A549 (cell line): ENCODE results near the gene DBF4B. TPM values are rescaled to one million over a fixed set of nuclear protein-coding genes. Genes with fewer than 3 reads are reported as not detected.
"Not testable (repeated sequence)": the region's sequence is repeated elsewhere in the genome, so short reads cannot be mapped to it uniquely, and the experiment has no call there.

Source experiments
- ATAC-seq, 2 experiments: fragments of 200-7000 bp in 1 of 2; fragments of >200 bp in 1 of 2; cut with Nextera tagmentation in 1 of 2; cut with Tn5 transposase in 1 of 2; 3 replicates each; pipeline versions ENCODE4 v1.8.0 to v1.9.1; 2018 to 2020; ENCODE audit warnings: mild to moderate bottlenecking in 1 of 2, moderate library complexity in 1 of 2
- CTCF ChIA-PET: fragments of 300-600 bp; sonication (Branson Sonifier 250); formaldehyde crosslinking; extraction: SDS; loops from one replicate; lab custom pipeline; 2021; ENCODE audit warnings: antibody characterized with exemption, inconsistent platforms; lab: Yijun Ruan, JAX
- POLR2A ChIA-PET: fragments of 350-600 bp; formaldehyde crosslinking; extraction: SDS; loops from one replicate; lab custom pipeline; 2021; ENCODE audit warnings: antibody characterized with exemption, inconsistent platforms; lab: Yijun Ruan, JAX
- DNase-seq, 2 experiments: peaks; one replicate each; pipeline versions ENCODE4 v3.0.0 to v3.0.0-alpha.2; 2011 to 2016; ENCODE audit warnings: low read depth in 1 of 2, low spot score in 1 of 2
- FAIRE-seq: peaks from 2 replicates; lab custom pipeline; 2011; peaks lifted over from hg19 to GRCh38; lab: Jason Lieb, UNC
- H3K27ac ChIP-seq, 2 experiments: fragments of >200 bp; sonication (Bioruptor Twin); formaldehyde crosslinking; 3 replicates each; pipeline ENCODE4 v1.5.1; 2016 to 2017
- H3K4me1 ChIP-seq: fragments of >200 bp; sonication (Bioruptor Twin); formaldehyde crosslinking; 3 replicates; pipeline ENCODE4 v1.6.1; 2016
- H3K4me2 ChIP-seq: fragments of >200 bp; sonication (Bioruptor Twin); formaldehyde crosslinking; 3 replicates; pipeline ENCODE4 v1.6.1; 2016
- H3K4me3 ChIP-seq: fragments of >200 bp; sonication (Bioruptor Twin); formaldehyde crosslinking; 3 replicates; pipeline ENCODE4 v1.5.1; 2016
- H3K9me3 ChIP-seq: fragments of >200 bp; sonication (Bioruptor Twin); formaldehyde crosslinking; 3 replicates; pipeline ENCODE4 v1.6.1; 2016
- CHD2 ChIP-seq: fragments of 150-350 bp; IDR thresholded peaks from 2 replicates; pipeline ENCODE4 v1.6.1; 2014; ENCODE audit warnings: low read length; ENCODE audit not compliant: partially characterized antibody
- CTCF ChIP-seq: fragments of >200 bp; sonication (Bioruptor Twin); formaldehyde crosslinking; IDR thresholded peaks from 3 replicates; pipeline ENCODE4 v1.5.1; 2016
- E2F6 ChIP-seq: IDR thresholded peaks from 2 replicates; pipeline ENCODE4 v1.6.1; 2012; ENCODE audit warnings: low read depth, borderline replicate concordance
- ELK1 ChIP-seq: fragments of 150-350 bp; IDR thresholded peaks from 2 replicates; pipeline ENCODE4 v1.6.1; 2014; ENCODE audit warnings: low read depth, mild to moderate bottlenecking, low read length
- FOSL2 ChIP-seq, 2 experiments: fragments of 450-650 bp in 1 of 2; fragments of >200 bp in 1 of 2; sonication (Bioruptor Twin) in 1 of 2; formaldehyde crosslinking; IDR thresholded peaks; 2 replicates each; pipeline versions ENCODE4 v1.5.0 to v1.6.1; 2016 to 2020; ENCODE audit warnings: mild to moderate bottlenecking in 1 of 2, moderate library complexity in 1 of 2
- GATA3 ChIP-seq: IDR thresholded peaks from 2 replicates; pipeline ENCODE4 v1.6.1; 2012; ENCODE audit warnings: borderline replicate concordance
- HEYL ChIP-seq: fragments of 250-450 bp; sonication (Bioruptor Pico); IDR thresholded peaks from 2 replicates; pipeline ENCODE4 v1.8.0; 2021; ENCODE audit warnings: mild to moderate bottlenecking, moderate library complexity
- HOXA7 ChIP-seq: fragments of 250-450 bp; sonication (Bioruptor Pico); IDR thresholded peaks from 2 replicates; pipeline ENCODE4 v1.5.0; 2020; ENCODE audit warnings: mild to moderate bottlenecking, moderate library complexity
- HOXB5 ChIP-seq: fragments of 250-450 bp; sonication (Bioruptor Pico); IDR thresholded peaks from 2 replicates; pipeline ENCODE4 v1.5.0; 2020; ENCODE audit warnings: mild to moderate bottlenecking, moderate library complexity
- JUN ChIP-seq, 2 experiments: fragments of >200 bp; sonication (Bioruptor Twin); formaldehyde crosslinking; IDR thresholded peaks; 2 replicates in 1 of 2; 3 replicates in 1 of 2; pipeline ENCODE4 v1.6.1; 2016 to 2017
- KDM1A ChIP-seq: fragments of 200-600 bp; sonication (generic); IDR thresholded peaks from 2 replicates; pipeline ENCODE4 v1.6.1; 2016; ENCODE audit warnings: low read depth, mild to moderate bottlenecking
- MAFK ChIP-seq: fragments of 450-650 bp; IDR thresholded peaks from 2 replicates; pipeline ENCODE4 v1.6.1; 2014; ENCODE audit not compliant: partially characterized antibody
- MYC ChIP-seq: IDR thresholded peaks from 2 replicates; pipeline ENCODE4 v1.6.1; 2012; ENCODE audit warnings: mild to moderate bottlenecking, inconsistent platforms, low read length, improper control_type of control experiment, borderline replicate concordance
- POLR2A ChIP-seq: IDR thresholded peaks from 2 replicates; pipeline ENCODE4 v1.6.1; 2012; ENCODE audit warnings: mild to moderate bottlenecking, low read length
- REST ChIP-seq: fragments of 200-600 bp; sonication (generic); IDR thresholded peaks from 2 replicates; pipeline ENCODE4 v1.6.1; 2016; ENCODE audit warnings: antibody characterized with exemption, mild to moderate bottlenecking, moderate library complexity
- SMC3 ChIP-seq: fragments of >200 bp; sonication (Bioruptor Twin); formaldehyde crosslinking; IDR thresholded peaks from 3 replicates; pipeline ENCODE4 v1.6.1; 2018; ENCODE audit warnings: inconsistent platforms
- WGBS: methylation state at CpG from one replicate; pipeline ENCODE4 v1.1.6; 2017; ENCODE audit errors: missing lambda C conversion rate; 5-methylcytosine and 5-hydroxymethylcytosine counted together
- polyA plus RNA-seq, 4 experiments: library from polyadenylated mRNA; depleted of rRNA in 3 of 4; stranded (reverse); fragments of >200 nt; fragmentation: RNase III in 1 of 4; extraction: RNeasy Plus Mini Kit Qiagen cat#74134 plus additional on column Dnase treatment in 1 of 4; gene quantifications; 2 replicates in 3 of 4; 3 replicates in 1 of 4; pipeline ENCODE4 v1.2.3, GENCODE V29; 2011 to 2017

DBF4B gene
- polyA plus RNA-seq, 2 of the 4 experiments (the other 2 are of a cell fraction): 16.9 to 32.3 TPM

- CTCF ChIA-PET: interaction anchor here (0.6 to 4.1 kb wide), 6 partner anchors 9 to 156 kb away, joined by 3 to 17 read pairs (median 4); no protein-coding TSS in a partner anchor
- Histone ChIP-seq H3K4me3 (no peak overlapping the region), H3K9me3 (no peaks in the 10 kb centered on the region), H3K4me2 (no peak overlapping the region), H3K4me1 (peaks cover 3% of the 10 kb centered on the region; the same call in 1 of the 3 replicates), H3K27ac (no peak overlapping the region)
- no peak for DNase-seq
- POLR2A ChIA-PET: no interaction called here
- no peak for FAIRE-seq
- TF ChIP-seq JUN (IDR thresholded peaks at IDR 0.05) (no peak), GATA3 (no peak), HEYL (CRISPR knock-in tag) (no peak), MAFK (no peak), HOXA7 (CRISPR knock-in tag) (no peak)
- WGBS: 83% methylated on average over 7 of the region's 7 CpGs
- ATAC-seq: no peak; a peak in 1 of 6 replicates
These were observed 45.8 kb downstream of the DBF4B start for GRCh38 chr17:44754276-44754675.

- not testable (repeated sequence) for H3K4me2 ChIP-seq, H3K9me3 ChIP-seq, H3K27ac ChIP-seq, DNase-seq, ATAC-seq, H3K4me3 ChIP-seq, FAIRE-seq
- 86% methylated on average over 5 of the region's 5 CpGs for WGBS
- CTCF ChIA-PET: interaction anchor here (0.5 to 4.1 kb wide), 6 partner anchors 16 to 1644 kb away, joined by 3 to 17 read pairs (median 4); no protein-coding TSS in a partner anchor
- H3K4me1 ChIP-seq: peaks cover 10% of the 10 kb centered on the region; the same call in 1 of the 3 replicates
- POLR2A ChIA-PET: interaction anchor here (0.6 kb wide), 1 partner anchor 524 kb away, joined by 4 read pairs; no protein-coding TSS in a partner anchor
These were observed 46.7 kb downstream of the DBF4B start for GRCh38 chr17:44755180-44755579.

GRCh38 chr17:44757045-44757917 lies 48.8 kb downstream of the DBF4B start:
- CTCF ChIA-PET: interaction anchor here (0.7 to 5.4 kb wide), 6 partner anchors 13 to 121 kb away, joined by 3 to 27 read pairs (median 10); no protein-coding TSS in a partner anchor
- POLR2A ChIA-PET: no interaction called here
- no peak for FAIRE-seq

More at GRCh38 chr17:44757045-44757917, 48.8 kb downstream of the DBF4B start:
- no peaks in the 10 kb centered on the region for H3K9me3 ChIP-seq
- WGBS: 83% methylated on average over 10 of the region's 10 CpGs
- peak in 1 of 2 experiments; percentile 11; a peak in 3 of 6 replicates for ATAC-seq
- no peak overlapping the region for H3K4me2 ChIP-seq
- TF ChIP-seq SMC3 (no peak), CHD2 (no peak), ELK1 (no peak), E2F6 (no peak), HOXB5 (CRISPR knock-in tag) (no peak), POLR2A (no peak), CTCF (no peak), MYC (no peak), FOSL2 (IDR thresholded peaks at IDR 0.05) (no peak), FOSL2 (CRISPR knock-in tag; IDR thresholded peaks at IDR 0.05) (no peak), KDM1A (no peak), REST (no peak)
- DNase-seq: no peak
- peaks cover 10% of the 10 kb centered on the region; the same call in 1 of the 3 replicates for H3K4me1 ChIP-seq
- no peak overlapping the region for H3K4me3 ChIP-seq
- no peak overlapping the region for H3K27ac ChIP-seq
